ENCODE measurements around the gene HMX1.

The HMX1 gene

GRCh38 chr4:8817813-8818062 is 53.9 kb downstream of the HMX1 start:
- Histone ChIP-seq H3K27me3 (replicated peaks) (no peaks in the 10 kb centered on the region), H3K27ac (no peak overlapping the region), H3K36me3 (replicated peaks) (no peaks in the 10 kb centered on the region), H3K4me3 (ENCODE audit: low read depth, low read length) (no peak overlapping the region)
- no peak for DNase-seq
- TF ChIP-seq CTCF (IDR thresholded peaks at IDR 0.05; ENCODE audit: low read depth, low read length, missing control alignments): no peak
- in situ Hi-C loops (cut with HindIII; ENCODE audit: low pct_ligation_motif_present, low sequenced_read_pairs): no loop called here

- no peak for DNase-seq
- Histone ChIP-seq H3K27ac (no peak overlapping the region), H3K4me3 (ENCODE audit: low read depth, low read length) (no peak overlapping the region), H3K27me3 (replicated peaks) (no peaks in the 10 kb centered on the region), H3K36me3 (replicated peaks) (no peaks in the 10 kb centered on the region)
- in situ Hi-C loops (cut with HindIII; ENCODE audit: low pct_ligation_motif_present, low sequenced_read_pairs): no loop called here
- TF ChIP-seq CTCF (IDR thresholded peaks at IDR 0.05; ENCODE audit: low read depth, low read length, missing control alignments): no peak
Measured at GRCh38 chr4:8817096-8817812, 54.4 kb downstream of the HMX1 start.

Data from brain microvascular endothelial cell (primary cell).